Measurements from ENCODE around the gene TMOD4.

The TMOD4 gene

GRCh38 chr1:151175041-151175741, 590 bp downstream of the TMOD4 start:
- no peak for DNase-seq (ENCODE audit: low read depth)

DNA sequence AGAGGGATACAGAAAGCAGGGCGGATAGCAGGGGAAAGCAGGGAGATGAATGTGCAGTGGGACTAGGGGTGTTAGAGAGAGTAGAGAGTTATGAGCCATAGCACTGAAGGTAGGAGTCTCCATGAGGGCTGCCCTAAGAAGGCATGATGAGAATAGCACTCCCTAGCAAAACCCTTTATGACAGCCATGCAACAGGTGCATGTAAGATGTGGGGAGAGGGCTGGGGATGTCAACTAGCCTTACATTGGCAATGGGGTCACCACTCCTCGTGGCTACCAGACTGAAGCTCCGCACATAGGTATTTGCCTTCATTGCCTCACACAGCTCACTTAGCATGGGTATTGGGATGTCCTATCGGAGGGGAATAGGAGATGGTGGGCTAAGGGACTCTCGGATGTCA, 4.6 kb downstream of the TMOD4 start:
- DNase-seq (ENCODE audit: low read depth) = no peak

DNA sequence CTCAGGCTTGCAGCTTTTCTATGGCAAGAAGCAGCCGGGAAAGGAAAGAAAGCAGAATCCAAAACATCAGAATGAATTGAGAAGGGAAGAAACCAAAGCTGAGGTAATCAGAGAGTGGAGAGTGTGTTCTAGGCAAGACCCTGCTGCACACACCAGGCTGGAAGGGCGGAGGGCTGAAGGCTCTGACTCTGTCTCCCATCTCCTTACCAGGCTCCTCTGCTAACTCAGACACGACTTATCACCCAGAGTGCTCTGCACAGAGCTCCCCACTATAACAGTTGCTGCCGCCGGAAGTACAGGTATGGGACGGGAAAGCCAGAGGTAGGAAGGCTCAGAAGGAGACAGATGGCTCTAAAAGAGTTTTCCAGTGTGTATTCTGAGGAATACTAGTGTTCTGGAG, 8.7 kb downstream of the TMOD4 start:
- no peak for DNase-seq (ENCODE audit: low read depth)

DNA sequence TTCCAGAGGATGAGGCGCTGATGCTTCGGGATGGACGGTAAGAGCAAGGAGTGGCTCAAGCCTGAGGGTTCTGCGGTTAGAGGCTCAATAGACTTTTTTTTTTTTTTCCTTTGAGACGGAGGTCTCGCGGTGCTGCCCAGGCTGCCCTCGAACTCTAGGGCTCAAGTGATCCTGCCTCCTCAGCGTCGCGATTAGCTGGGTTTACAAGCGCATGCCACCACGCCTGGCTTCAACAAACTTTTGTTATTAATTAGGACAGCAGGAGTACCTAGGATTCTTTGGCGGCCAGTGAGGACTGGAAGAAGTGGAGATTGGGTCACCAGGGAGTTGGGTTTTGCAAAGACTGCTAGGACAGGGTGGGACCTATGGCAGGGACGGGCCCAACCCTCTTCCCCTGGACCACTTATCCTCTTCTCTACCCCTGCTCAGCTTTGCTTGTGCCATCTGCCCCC, 9.2 kb downstream of the TMOD4 start:
- peak; percentile 18 for DNase-seq (ENCODE audit: low read depth)

DNA sequence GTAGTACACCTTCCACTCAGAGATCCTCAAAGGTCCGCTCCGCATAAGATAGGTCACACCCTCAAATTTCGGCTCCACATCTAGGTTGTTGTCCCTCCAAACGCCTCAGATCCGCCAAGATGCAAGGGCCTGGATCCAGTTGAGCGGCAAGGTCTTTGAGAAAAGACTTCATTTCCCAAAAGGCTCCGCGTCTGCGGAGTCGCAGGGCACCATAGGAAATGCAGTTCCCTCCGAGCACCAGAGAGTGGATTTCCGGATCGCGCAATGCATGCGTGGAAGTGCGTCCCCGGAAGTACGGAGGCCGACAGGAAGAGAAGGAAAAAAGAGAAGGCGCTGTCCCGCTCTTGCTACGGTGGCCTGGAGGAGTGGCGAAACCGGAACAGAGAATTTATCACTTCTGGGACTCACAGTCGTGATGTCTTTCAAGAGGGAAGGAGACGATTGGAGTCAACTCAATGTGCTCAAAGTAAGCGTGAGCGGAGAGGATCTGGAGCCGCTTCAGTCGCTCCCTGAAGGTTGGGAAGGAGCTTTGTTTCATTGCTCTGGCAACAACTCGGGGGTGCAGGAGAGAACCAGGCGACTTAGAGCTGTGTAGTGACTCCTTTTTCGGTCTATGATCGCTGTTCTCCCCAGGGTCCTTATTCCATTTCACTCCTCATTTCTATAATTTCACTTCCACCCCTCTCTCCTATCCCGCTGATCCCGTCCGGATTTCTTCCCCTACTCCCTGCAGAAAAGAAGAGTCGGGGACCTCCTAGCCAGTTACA, 9.9 kb downstream of the TMOD4 start, which contains the start of the genes LYSMD1 and SCNM1:
Gene LYSMD1, minus strand, starts transcription at position 165 of the 767 bp plus-strand sequence. CDS start 644 bp downstream, outside the sequence.
Gene SCNM1, plus strand, starts transcription at position 407 of the 767 bp plus-strand sequence. Its CDS starts 9 bp downstream, at position 416.
- DNase-seq (ENCODE audit: low read depth) = peak; percentile 99

- peak; percentile 38 for DNase-seq (ENCODE audit: low read depth)
These were observed 10.5 kb downstream of the TMOD4 start for GRCh38 chr1:151165281-151165737.

GRCh38 chr1:151164732-151165280, 11.0 kb downstream of the TMOD4 start:
- DNase-seq (ENCODE audit: low read depth) = no peak

- no peak for DNase-seq (ENCODE audit: low read depth)
These were observed 16.4 kb downstream of the TMOD4 start for GRCh38 chr1:151159373-151159772.

DNA sequence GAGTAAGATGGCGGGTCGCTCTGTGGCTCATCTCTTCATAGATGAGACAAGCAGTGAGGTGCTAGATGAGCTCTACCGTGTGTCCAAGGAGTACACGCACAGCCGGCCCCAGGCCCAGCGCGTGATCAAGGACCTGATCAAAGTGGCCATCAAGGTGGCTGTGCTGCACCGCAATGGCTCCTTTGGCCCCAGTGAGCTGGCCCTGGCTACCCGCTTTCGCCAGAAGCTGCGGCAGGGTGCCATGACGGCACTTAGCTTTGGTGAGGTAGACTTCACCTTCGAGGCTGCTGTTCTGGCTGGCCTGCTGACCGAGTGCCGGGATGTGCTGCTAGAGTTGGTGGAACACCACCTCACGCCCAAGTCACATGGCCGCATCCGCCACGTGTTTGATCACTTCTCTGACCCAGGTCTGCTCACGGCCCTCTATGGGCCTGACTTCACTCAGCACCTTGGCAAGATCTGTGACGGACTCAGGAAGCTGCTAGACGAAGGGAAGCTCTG, 17.0 kb downstream of the TMOD4 start:
- DNase-seq (ENCODE audit: low read depth) = no peak

DNA sequence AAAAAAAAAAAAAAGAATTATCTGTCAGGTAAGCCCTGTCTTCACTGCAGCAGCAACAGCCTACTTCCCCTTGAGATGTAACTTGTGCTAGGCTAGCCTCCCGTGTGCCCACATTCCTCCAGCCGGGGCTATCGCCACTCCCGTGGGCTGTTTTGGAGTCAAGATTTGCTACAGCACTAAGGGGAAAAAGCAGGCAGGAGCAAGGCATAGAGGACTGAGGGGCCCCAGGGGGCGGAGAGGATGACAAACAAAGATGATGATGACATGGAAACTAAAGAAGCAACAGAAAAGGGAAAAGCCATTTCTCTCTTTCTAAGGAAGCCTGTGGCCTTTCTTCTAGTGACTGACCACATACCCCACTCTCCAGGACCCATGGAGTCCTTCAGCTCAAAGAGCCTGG, 17.5 kb downstream of the TMOD4 start:
- no peak for DNase-seq (ENCODE audit: low read depth)

GRCh38 chr1:151157067-151157531, 18.7 kb downstream of the TMOD4 start:
- no peak for DNase-seq (ENCODE audit: low read depth)

DNA sequence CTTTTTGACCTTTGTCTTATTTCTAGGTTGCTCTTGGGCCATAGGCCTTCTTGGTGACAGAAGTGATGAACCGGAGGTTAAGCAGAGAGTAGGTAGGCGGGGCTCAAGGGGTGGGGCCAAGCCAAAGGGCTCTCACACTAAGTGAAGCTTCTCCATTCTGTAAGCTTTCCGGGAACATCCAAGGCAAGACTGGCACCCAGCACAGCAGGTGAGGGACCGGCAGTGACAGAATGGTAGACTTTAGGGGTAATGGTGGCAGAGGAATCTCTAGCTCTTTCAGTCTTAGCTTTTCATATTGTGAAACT, 19.3 kb downstream of the TMOD4 start, which contains the start of gene TNFAIP8L2:
Gene TNFAIP8L2, plus strand, starts transcription at position 135 of the 305 bp plus-strand sequence. CDS start 2,049 bp downstream, outside the sequence.
- DNase-seq (ENCODE audit: low read depth) = no peak

DNA sequence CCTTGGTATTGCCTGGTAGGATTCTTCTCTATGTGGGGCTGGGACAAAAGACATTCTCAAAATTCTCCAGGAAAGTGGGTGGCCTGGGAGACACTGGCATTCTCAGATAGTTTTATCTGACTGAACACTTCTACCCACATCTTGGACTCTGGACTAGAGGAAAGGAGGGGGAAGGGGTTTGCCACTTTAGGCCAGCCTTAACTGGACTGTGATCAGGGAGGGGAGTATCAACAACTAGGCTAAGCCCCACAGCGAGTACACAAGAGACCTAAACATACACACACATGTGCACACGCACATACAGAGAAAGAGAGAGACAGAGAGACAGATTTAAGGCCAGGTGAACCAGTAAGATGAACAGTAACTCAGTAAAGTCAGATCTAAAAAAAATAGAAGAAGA, 28.1 kb downstream of the TMOD4 start:
- no peak for DNase-seq (ENCODE audit: low read depth)

DNA sequence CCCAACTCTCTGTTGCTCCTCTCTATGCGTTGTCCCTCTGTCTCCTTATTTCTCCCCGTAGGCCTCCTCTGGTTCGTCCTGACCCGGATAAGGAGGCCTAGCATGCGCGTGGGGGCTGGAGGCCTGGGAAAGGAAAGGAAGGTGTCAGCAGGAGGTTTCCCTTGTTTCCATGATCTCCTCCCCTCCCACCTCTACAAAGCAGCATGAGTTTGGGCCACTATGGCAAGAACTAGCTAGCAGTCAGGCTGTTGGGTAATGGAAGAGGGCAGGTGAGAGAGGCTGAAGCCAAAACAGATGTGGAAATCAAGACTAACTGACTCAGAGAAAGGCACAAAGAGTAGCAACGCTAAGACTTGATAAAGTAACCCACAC, 28.7 kb downstream of the TMOD4 start:
- DNase-seq (ENCODE audit: low read depth) = no peak

DNA sequence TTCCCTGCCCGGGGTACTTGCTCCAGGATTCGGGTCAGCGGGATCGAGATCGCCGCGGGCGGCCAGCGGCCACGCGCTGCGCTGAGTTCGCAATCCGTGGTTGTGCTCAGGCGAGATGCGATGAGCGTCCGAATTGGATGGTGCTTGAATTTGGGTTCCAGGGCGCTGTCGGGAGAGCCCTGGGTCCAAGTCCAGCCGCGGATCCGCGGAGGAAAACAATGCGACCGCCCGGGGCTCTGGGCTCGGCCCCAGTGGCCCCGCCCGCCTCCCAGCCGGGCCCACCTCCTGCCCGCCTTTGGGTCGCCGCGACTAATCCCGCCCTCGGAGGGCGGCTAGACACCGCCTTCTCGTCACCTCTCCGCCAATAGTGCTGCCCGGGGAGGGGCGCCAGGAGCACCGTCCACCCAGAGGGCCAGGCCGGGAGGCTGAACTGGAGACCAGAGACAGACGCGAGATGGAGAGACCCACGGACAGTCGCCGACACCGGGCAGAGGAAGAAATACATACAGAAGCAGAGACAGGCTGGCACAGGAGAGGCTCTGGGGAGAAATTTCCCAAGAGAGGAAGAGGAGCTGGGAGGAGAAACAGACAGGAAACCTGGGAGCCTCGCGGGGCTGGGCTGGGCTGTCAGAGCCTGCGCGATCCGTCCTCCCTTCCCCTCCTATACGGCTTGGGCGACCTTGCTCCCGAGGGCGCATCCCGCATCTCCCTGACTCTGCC, 29.2 kb downstream of the TMOD4 start, which contains the start of gene SEMA6C:
Gene SEMA6C, minus strand, starts transcription at position 220 of the 720 bp plus-strand sequence. CDS start 4,010 bp downstream, outside the sequence.
- DNase-seq (ENCODE audit: low read depth) = peak; percentile 86

GRCh38 chr1:151146072-151146411, 29.7 kb downstream of the TMOD4 start:
- DNase-seq (ENCODE audit: low read depth) = no peak

- no peak for DNase-seq (ENCODE audit: low read depth)
These were observed 30.3 kb downstream of the TMOD4 start for GRCh38 chr1:151145304-151146071.

GRCh38 chr1:151144474-151145303, 31.1 kb downstream of the TMOD4 start:
- no peak for DNase-seq (ENCODE audit: low read depth)

GRCh38 chr1:151143986-151144385, 31.8 kb downstream of the TMOD4 start:
- DNase-seq (ENCODE audit: low read depth) = no peak

- DNase-seq (ENCODE audit: low read depth) = no peak
These were observed 32.7 kb downstream of the TMOD4 start for GRCh38 chr1:151143057-151143435.

Data from stromal cell of bone marrow (primary cell).